Choroid plexus epithelial cell (primary cell): ENCODE data around the gene THRA.
A peak's percentile ranks its signal among the peaks of the same experiment; 100 is the strongest.

ENCODE experiments used
- DNase-seq: peaks from one replicate; pipeline ENCODE4 v3.0.0-alpha.2; 2010; ENCODE audit warnings: low read depth
- H3K4me3 ChIP-seq: 2 replicates; pipeline ENCODE4 v1.5.1; 2011; ENCODE audit warnings: low read depth, mild to moderate bottlenecking, control low read depth, low read length, moderate library complexity
- CTCF ChIP-seq: conservative IDR thresholded peaks from 2 replicates; pipeline ENCODE4 v1.5.1; 2011; ENCODE audit warnings: low read depth, mild to moderate bottlenecking, control low read depth, inconsistent platforms, low read length, moderate library complexity

The THRA gene

GRCh38 chr17:40067710-40068109, 4.9 kb downstream of the THRA start:
- no peak for DNase-seq
- TF ChIP-seq CTCF = no peak
- H3K4me3 ChIP-seq = no peak overlapping the region

DNA sequence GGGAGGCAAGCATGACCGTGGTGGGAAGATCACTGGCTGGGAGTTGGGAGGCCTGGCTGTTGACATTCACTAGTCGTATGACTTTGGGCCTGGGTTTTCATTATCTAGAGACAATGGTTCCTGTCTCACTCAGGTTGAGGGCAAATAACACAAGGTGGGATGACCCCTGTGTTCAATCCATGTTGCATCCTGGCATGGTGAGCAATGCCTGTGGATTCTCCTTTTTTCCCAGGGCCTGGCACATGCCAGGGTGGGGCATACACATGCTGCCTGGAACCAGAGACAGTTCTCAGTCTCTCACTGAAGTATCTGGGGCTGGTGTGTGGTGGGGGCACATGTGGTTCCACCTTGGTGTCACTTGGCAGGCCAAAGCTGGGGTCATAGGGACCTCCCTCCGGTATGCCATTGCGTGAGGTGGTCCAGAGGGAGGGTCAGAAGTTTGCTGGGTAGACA, 5.4 kb downstream of the THRA start:
- DNase-seq = no peak
- H3K4me3 ChIP-seq = peak overlapping the region; percentile 46
- TF ChIP-seq CTCF = no peak

GRCh38 chr17:40068584-40068916, 5.8 kb downstream of the THRA start:
- no peak for TF ChIP-seq CTCF
- peak overlapping the region; percentile 46 for H3K4me3 ChIP-seq
- DNase-seq = no peak

DNA sequence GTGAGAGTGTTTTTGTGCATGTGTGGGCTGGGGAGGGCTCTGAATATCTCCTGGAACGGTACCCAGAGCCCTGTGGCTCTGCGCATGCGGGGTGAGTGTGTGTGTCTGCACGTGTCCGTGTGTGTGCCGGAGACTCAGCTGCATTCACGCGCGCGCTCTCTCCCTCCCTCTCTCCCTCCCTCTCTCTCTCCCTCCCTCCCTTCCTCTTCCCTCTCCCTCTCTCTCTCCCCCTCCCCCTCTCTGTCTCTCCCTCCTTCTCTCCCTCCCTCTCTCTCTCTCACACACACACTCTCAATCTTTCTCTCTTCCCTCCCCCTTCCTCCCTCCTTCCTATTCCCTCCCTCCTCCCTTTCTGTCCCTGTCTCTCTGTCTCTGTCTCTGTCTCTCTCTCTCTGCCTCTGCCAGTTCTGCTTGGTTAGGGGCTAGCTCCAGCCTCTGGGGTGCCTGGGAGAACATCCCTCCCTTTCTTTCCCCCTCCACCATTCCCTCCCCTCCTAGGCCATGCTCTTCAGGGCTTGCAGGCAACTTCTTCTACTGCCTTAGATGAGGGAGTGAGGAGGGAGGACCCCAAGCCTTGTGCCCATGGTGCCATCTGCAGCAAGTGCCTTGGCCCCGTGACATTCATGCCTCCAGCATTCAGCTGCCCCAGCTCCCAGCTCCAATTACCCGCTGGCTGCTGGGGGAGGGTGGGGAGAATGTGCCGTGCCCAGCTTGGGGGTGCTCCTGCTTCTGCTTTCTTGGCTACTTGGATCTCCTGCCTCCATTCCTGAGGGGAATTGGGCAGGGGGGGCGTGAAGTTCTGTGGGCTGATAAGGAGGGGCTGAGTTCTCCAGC, 6.4 kb downstream of the THRA start:
- peak; percentile 89 for DNase-seq
- peak overlapping the region; percentile 46 for H3K4me3 ChIP-seq
- TF ChIP-seq CTCF = no peak

DNA sequence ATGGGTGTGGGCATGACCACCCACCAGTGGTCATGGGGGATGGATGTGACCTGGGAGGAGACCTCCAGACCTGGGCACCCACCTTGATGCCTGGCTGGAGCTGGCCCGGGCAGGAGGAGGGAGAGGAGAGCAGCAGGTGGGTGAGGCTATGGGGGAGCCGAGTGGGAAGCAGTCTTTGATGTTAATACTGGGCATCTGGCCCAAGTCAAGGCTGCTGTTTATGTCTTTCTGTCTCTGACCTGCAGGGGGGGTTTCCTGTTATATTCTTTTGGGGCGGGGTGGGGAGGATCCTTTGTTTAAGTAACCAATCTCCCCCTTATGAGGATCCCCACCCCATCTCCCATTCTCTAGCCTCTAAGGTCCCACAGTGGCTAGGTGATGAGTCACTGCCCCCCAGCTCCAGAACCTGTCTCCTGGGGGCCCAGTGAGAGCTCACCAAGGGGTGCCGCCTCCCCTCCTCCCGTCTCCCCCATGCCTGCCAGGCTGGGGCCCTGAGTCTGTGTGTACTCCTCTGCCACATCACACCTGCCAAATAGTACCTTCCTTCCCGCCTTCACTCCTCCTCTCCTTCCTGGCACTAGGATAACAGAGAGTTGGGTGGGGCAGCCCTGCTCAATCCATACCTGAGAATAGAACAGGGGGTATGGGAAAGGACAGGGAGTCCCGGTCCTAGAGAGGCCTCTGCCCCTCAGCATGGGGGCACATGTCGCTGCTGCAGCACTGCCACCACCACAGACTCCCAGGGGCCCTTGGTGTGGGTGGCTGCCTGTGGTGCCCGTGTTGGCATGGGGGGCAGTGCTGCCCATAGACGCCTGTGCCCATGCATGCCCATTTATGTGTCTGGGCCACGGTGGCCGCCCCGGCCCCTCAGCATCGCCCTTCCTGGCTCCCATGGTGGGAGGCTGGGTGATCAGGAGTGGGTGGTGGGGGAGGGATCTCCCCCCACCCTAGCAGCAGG, 7.3 kb downstream of the THRA start:
- peak; percentile 69 for DNase-seq
- TF ChIP-seq CTCF = peak; percentile 51
- H3K4me3 ChIP-seq = no peak overlapping the region

DNA sequence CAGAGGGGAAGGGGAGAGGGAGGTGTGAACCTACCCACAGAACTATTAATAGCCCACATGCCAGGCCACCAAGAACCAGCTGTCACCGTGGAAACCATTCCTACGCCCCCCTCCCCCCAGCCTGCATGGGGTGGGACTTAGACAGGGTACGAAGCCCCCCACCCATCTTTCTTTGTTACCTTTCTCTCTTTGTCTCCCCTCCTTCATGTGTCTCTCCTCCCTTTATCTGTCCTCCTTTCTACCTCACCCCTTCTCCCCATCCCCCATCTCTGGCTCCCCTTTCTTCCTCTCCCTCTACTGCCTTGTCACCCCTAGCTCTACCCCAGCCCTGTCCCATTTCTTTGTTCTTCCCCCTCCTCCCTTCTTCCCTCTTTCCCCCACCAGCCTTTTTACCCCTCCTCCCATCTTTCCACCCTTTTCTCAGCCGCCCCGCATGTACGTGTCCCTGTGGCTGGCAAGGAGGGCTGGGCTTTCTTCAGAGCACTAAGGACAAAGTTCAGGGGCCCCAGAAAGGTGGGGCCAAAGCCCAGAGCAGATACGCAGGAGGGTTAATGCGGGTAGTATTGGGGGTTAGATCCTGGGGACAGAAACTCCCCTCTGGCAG, 8.0 kb downstream of the THRA start:
- H3K4me3 ChIP-seq = no peak overlapping the region
- DNase-seq = no peak
- TF ChIP-seq CTCF = no peak
